Measurements from ENCODE around the gene EPHA6.

The EPHA6 gene

GRCh38 chr3:97297032-97297431 is 482.6 kb downstream of the EPHA6 start:
- H3K27me3 ChIP-seq (ENCODE audit: insufficient read depth, low read depth, severe bottlenecking), result no peaks in the 10 kb centered on the region
- H3K9me3 ChIP-seq (ENCODE audit: severe bottlenecking), result no peaks in the 10 kb centered on the region
- H3K4me3 ChIP-seq (ENCODE audit: low read depth, low read length), result no peak overlapping the region
- no peak overlapping the region for H3K27ac ChIP-seq
- TF ChIP-seq CTCF (IDR thresholded peaks at IDR 0.05; ENCODE audit: low read depth, low read length), result no peak
- H3K36me3 ChIP-seq, result no peaks in the 10 kb centered on the region
- DNase-seq, result no peak

- DNase-seq, result no peak
- H3K9me3 ChIP-seq (ENCODE audit: severe bottlenecking), result no peaks in the 10 kb centered on the region
- no peak overlapping the region for H3K4me3 ChIP-seq (ENCODE audit: low read depth, low read length)
- no peaks in the 10 kb centered on the region for H3K27me3 ChIP-seq (ENCODE audit: insufficient read depth, low read depth, severe bottlenecking)
- TF ChIP-seq CTCF (IDR thresholded peaks at IDR 0.05; ENCODE audit: low read depth, low read length), result no peak
- H3K36me3 ChIP-seq, result no peaks in the 10 kb centered on the region
- no peak overlapping the region for H3K27ac ChIP-seq
Measured at GRCh38 chr3:97301114-97301513, 486.7 kb downstream of the EPHA6 start.

GRCh38 chr3:97306226-97306625 is 491.8 kb downstream of the EPHA6 start:
- Histone ChIP-seq H3K36me3 (no peaks in the 10 kb centered on the region), H3K9me3 (ENCODE audit: severe bottlenecking) (no peaks in the 10 kb centered on the region), H3K27me3 (ENCODE audit: insufficient read depth, low read depth, severe bottlenecking) (no peaks in the 10 kb centered on the region), H3K4me3 (ENCODE audit: low read depth, low read length) (no peak overlapping the region), H3K27ac (no peak overlapping the region)
- no peak for TF ChIP-seq CTCF (IDR thresholded peaks at IDR 0.05; ENCODE audit: low read depth, low read length)
- no peak for DNase-seq

- no peak for DNase-seq
- H3K27me3 ChIP-seq (ENCODE audit: insufficient read depth, low read depth, severe bottlenecking), result no peaks in the 10 kb centered on the region
- H3K36me3 ChIP-seq, result no peaks in the 10 kb centered on the region
- no peak overlapping the region for H3K27ac ChIP-seq
- no peak for TF ChIP-seq CTCF (IDR thresholded peaks at IDR 0.05; ENCODE audit: low read depth, low read length)
- H3K9me3 ChIP-seq (ENCODE audit: severe bottlenecking), result no peaks in the 10 kb centered on the region
- no peak overlapping the region for H3K4me3 ChIP-seq (ENCODE audit: low read depth, low read length)
Measured at GRCh38 chr3:97338375-97338774, 524.0 kb downstream of the EPHA6 start.

GRCh38 chr3:97340940-97341339 is 526.5 kb downstream of the EPHA6 start:
- no peak overlapping the region for H3K27ac ChIP-seq
- no peaks in the 10 kb centered on the region for H3K9me3 ChIP-seq (ENCODE audit: severe bottlenecking)
- DNase-seq, result no peak
- no peaks in the 10 kb centered on the region for H3K27me3 ChIP-seq (ENCODE audit: insufficient read depth, low read depth, severe bottlenecking)
- H3K36me3 ChIP-seq, result no peaks in the 10 kb centered on the region
- TF ChIP-seq CTCF (IDR thresholded peaks at IDR 0.05; ENCODE audit: low read depth, low read length), result no peak
- no peak overlapping the region for H3K4me3 ChIP-seq (ENCODE audit: low read depth, low read length)

GRCh38 chr3:97347780-97348179 is 533.4 kb downstream of the EPHA6 start:
- no peak overlapping the region for H3K4me3 ChIP-seq (ENCODE audit: low read depth, low read length)
- no peak for DNase-seq
- H3K27ac ChIP-seq, result no peak overlapping the region
- no peaks in the 10 kb centered on the region for H3K36me3 ChIP-seq
- no peak for TF ChIP-seq CTCF (IDR thresholded peaks at IDR 0.05; ENCODE audit: low read depth, low read length)
- H3K27me3 ChIP-seq (ENCODE audit: insufficient read depth, low read depth, severe bottlenecking), result no peaks in the 10 kb centered on the region
- no peaks in the 10 kb centered on the region for H3K9me3 ChIP-seq (ENCODE audit: severe bottlenecking)

Measured in WERI-Rb-1 (cell line).